Endodermal cell (in vitro differentiated cells): ENCODE data around the gene SLC30A5. TPM values are rescaled to one million over a fixed set of nuclear protein-coding genes. Genes with fewer than 3 reads are reported as not detected.

Source experiments
- DNase-seq: peaks from one replicate; pipeline ENCODE4 v3.0.0-alpha.2; 2017
- H3K27ac ChIP-seq: 2 replicates; pipeline ENCODE4 v1.5.1; 2013; ENCODE audit warnings: mild to moderate bottlenecking, low read depth, low read length, moderate library complexity
- H3K27me3 ChIP-seq: 2 replicates; pipeline ENCODE4 v1.6.1; 2013; ENCODE audit warnings: mild to moderate bottlenecking, low read length, moderate library complexity; ENCODE audit not compliant: insufficient read depth, control insufficient read depth, poor library complexity, severe bottlenecking
- H3K36me3 ChIP-seq: 2 replicates; pipeline ENCODE4 v1.7.0; 2013; ENCODE audit warnings: mild to moderate bottlenecking, low read length, moderate library complexity; ENCODE audit not compliant: control insufficient read depth, insufficient read depth
- H3K4me1 ChIP-seq: one replicate; pipeline ENCODE4 v1.7.0; 2013; ENCODE audit warnings: low read length; ENCODE audit not compliant: control insufficient read depth, insufficient read depth
- H3K4me3 ChIP-seq: 2 replicates; pipeline ENCODE4 v1.5.1; 2013; ENCODE audit warnings: mild to moderate bottlenecking, low read length, moderate library complexity
- H3K9ac ChIP-seq: 2 replicates; pipeline ENCODE4 v1.6.1; 2013; ENCODE audit warnings: mild to moderate bottlenecking, low read length, moderate library complexity; ENCODE audit not compliant: poor library complexity, severe bottlenecking; ENCODE audit errors: extremely low read depth
- H3K9me3 ChIP-seq: 2 replicates; pipeline ENCODE4 v1.6.1; 2013; ENCODE audit warnings: mild to moderate bottlenecking, low read length, moderate library complexity; ENCODE audit not compliant: control insufficient read depth
- H3K27ac Mint-ChIP-seq: 2 replicates; pipeline ENCODE4 v1.8.0; 2020; ENCODE audit warnings: mixed read lengths
- H3K27me3 Mint-ChIP-seq: 2 replicates; pipeline ENCODE4 v1.8.0; 2021; ENCODE audit warnings: mild to moderate bottlenecking, mixed read lengths; ENCODE audit not compliant: insufficient read depth
- H3K36me3 Mint-ChIP-seq: 2 replicates; pipeline ENCODE4 v1.8.0; 2020; ENCODE audit warnings: low read depth, mixed read lengths
- H3K4me1 Mint-ChIP-seq: 2 replicates; pipeline ENCODE4 v1.8.0; 2020; ENCODE audit warnings: mixed read lengths
- H3K4me3 Mint-ChIP-seq: 2 replicates; pipeline ENCODE4 v1.8.0; 2020; ENCODE audit warnings: mild to moderate bottlenecking, moderate library complexity, mixed read lengths
- H3K9me3 Mint-ChIP-seq: 2 replicates; pipeline ENCODE4 v1.8.0; 2020; ENCODE audit warnings: mild to moderate bottlenecking, mixed read lengths
- CTCF ChIP-seq: fragments of 200-600 bp; sonication (generic); conservative IDR thresholded peaks from 2 replicates; pipeline ENCODE4 v1.5.0; 2021; ENCODE audit warnings: antibody characterized with exemption, mild to moderate bottlenecking
- WGBS, 2 experiments: methylation state at CpG; one replicate each; pipeline versions ENCODE4 v1.1.5 to v1.1.7; 2013; ENCODE audit warnings: missing lambda C conversion rate in 2 of 2, mixed read lengths in 1 of 2; ENCODE audit not compliant: insufficient coverage in 1 of 2, insufficient read length in 1 of 2; 5-methylcytosine and 5-hydroxymethylcytosine counted together
- total RNA-seq, 2 donors: library from RNA; stranded (reverse); fragmentation: NEBNext Ultra II Directional in 1 of 2; extraction: Animal tissue kit (Norgen Biotek cat#: 25700) in 1 of 2; gene quantifications; 2 replicates in 1 of 2; 3 replicates in 1 of 2; pipeline ENCODE4 v1.2.1, GENCODE V29; 2021

The SLC30A5 gene
- total RNA-seq, 2 donors from 2014 or later = 49.6 to 64.7 TPM

GRCh38 chr5:69113851-69114250, 20.0 kb downstream of the SLC30A5 start:
- Mint-ChIP-seq H3K27ac (no peak overlapping the region), H3K4me3 (no peak overlapping the region), H3K4me1 (no peaks in the 10 kb centered on the region), H3K36me3 (peaks cover 59% of the 10 kb centered on the region), H3K9me3 (peaks cover 16% of the 10 kb centered on the region), H3K27me3 (no peaks in the 10 kb centered on the region)
- DNase-seq = no peak
- Histone ChIP-seq H3K4me3 (no peak overlapping the region), H3K4me1 (no peaks in the 10 kb centered on the region), H3K36me3 (peaks cover 81% of the 10 kb centered on the region), H3K27ac (no peak overlapping the region), H3K9me3 (peaks cover 21% of the 10 kb centered on the region), H3K27me3 (no peaks in the 10 kb centered on the region), H3K9ac (no peak overlapping the region)
- no peak for TF ChIP-seq CTCF
- 100% methylated on average over 1 of the region's 1 CpG; no CpG with 5 or more reads in 1 of the 2 experiments for WGBS, 2 experiments

GRCh38 chr5:69115526-69115925, 21.7 kb downstream of the SLC30A5 start:
- Mint-ChIP-seq H3K27me3 (no peaks in the 10 kb centered on the region), H3K9me3 (no peaks in the 10 kb centered on the region), H3K4me1 (no peaks in the 10 kb centered on the region), H3K36me3 (peaks cover 50% of the 10 kb centered on the region), H3K4me3 (no peak overlapping the region), H3K27ac (no peak overlapping the region)
- TF ChIP-seq CTCF = no peak
- Histone ChIP-seq H3K4me1 (no peaks in the 10 kb centered on the region), H3K36me3 (peaks cover 77% of the 10 kb centered on the region), H3K27me3 (no peaks in the 10 kb centered on the region), H3K9ac (no peak overlapping the region), H3K27ac (no peak overlapping the region), H3K9me3 (peaks cover 5% of the 10 kb centered on the region), H3K4me3 (no peak overlapping the region)
- no peak for DNase-seq
- 96% methylated on average over 3 of the region's 3 CpGs; no CpG with 5 or more reads in 1 of the 2 experiments for WGBS, 2 experiments

- H3K9me3 Mint-ChIP-seq = no peaks in the 10 kb centered on the region
Measured at GRCh38 chr5:69129413-69129812, 35.6 kb downstream of the SLC30A5 start.

More at GRCh38 chr5:69129413-69129812, 35.6 kb downstream of the SLC30A5 start:
- Histone ChIP-seq H3K9ac (no peak overlapping the region), H3K27me3 (no peaks in the 10 kb centered on the region), H3K27ac (no peak overlapping the region), H3K4me1 (no peaks in the 10 kb centered on the region), H3K36me3 (peaks cover 51% of the 10 kb centered on the region), H3K9me3 (no peaks in the 10 kb centered on the region), H3K4me3 (no peak overlapping the region)
- Mint-ChIP-seq H3K27me3 (no peaks in the 10 kb centered on the region), H3K36me3 (peaks cover 51% of the 10 kb centered on the region), H3K4me3 (no peak overlapping the region), H3K4me1 (no peaks in the 10 kb centered on the region), H3K27ac (no peak overlapping the region)
- no peak for TF ChIP-seq CTCF
- no peak for DNase-seq
